B cell (primary cell): ENCODE measurements around the gene BBOX1. TPM values are rescaled to one million over a fixed set of nuclear protein-coding genes. Genes with fewer than 3 reads are reported as not detected.

ENCODE experiments used
- ATAC-seq: fragments of 200-7000 bp; cut with Tn5 transposase; one replicate; pipeline ENCODE4 v1.10.0; 2021; ENCODE audit warnings: low read depth, mild to moderate bottlenecking, moderate number of reproducible peaks, moderate library complexity
- CTCF ChIA-PET: fragments of 350-600 bp; sonication (Branson Sonifier 250); formaldehyde crosslinking; loops from one replicate; lab custom pipeline; 2021; ENCODE audit warnings: antibody characterized with exemption, inconsistent platforms; lab: Charles Lee
- POLR2A ChIA-PET: fragments of 350-600 bp; sonication (Branson Sonifier 250); formaldehyde crosslinking; loops from one replicate; lab custom pipeline; 2021; ENCODE audit warnings: antibody characterized with exemption; lab: Charles Lee
- DNase-seq: peaks from one replicate; pipeline ENCODE4 v3.0.0; 2013
- H2AFZ ChIP-seq: 2 replicates; pipeline ENCODE4 v1.6.1; 2012; ENCODE audit warnings: mild to moderate bottlenecking, low read depth, low read length; ENCODE audit not compliant: insufficient read depth, poor library complexity, severe bottlenecking
- H3K27ac ChIP-seq, 2 donors: 1 replicate in 1 of 2; 2 replicates in 1 of 2; pipeline ENCODE4 v1.5.1; 2012 to 2013; ENCODE audit warnings: low read length in 2 of 2, mild to moderate bottlenecking in 2 of 2, moderate library complexity in 1 of 2
- H3K27me3 ChIP-seq, 4 experiments: fragments of 200-600 bp in 1 of 4; sonication (generic) in 1 of 4; replicated peaks in 1 of 4; 1 replicate in 2 of 4; 2 replicates in 2 of 4; pipeline versions ENCODE4 v1.6.1 to v1.7.0; 2013 to 2016; ENCODE audit warnings: low read length in 3 of 4, mild to moderate bottlenecking in 2 of 4, mixed read lengths in 1 of 4, moderate library complexity in 1 of 4; ENCODE audit not compliant: insufficient read depth in 4 of 4, control insufficient read depth in 3 of 4; ENCODE audit errors: control extremely low read depth in 1 of 4
- H3K36me3 ChIP-seq, 2 experiments: replicated peaks in 1 of 2; 1 replicate in 1 of 2; 2 replicates in 1 of 2; pipeline versions ENCODE4 v1.6.1 to v1.7.1; 2013; ENCODE audit warnings: low read length in 1 of 2; ENCODE audit not compliant: insufficient read depth in 2 of 2, control insufficient read depth in 1 of 2; ENCODE audit errors: control extremely low read depth in 1 of 2, extremely low read depth in 1 of 2
- H3K4me1 ChIP-seq, 2 donors: fragments of 200-600 bp in 1 of 2; sonication (generic) in 1 of 2; 1 replicate in 1 of 2; 2 replicates in 1 of 2; pipeline versions ENCODE4 v1.5.1 to v1.6.1; 2013 to 2017; ENCODE audit warnings: low read length in 2 of 2; ENCODE audit not compliant: control insufficient read depth in 2 of 2, insufficient read depth in 2 of 2
- H3K4me2 ChIP-seq: replicated peaks from 2 replicates; pipeline ENCODE3; 2012; ENCODE audit warnings: mild to moderate bottlenecking, low read depth, low read length; ENCODE audit not compliant: poor library complexity, severe bottlenecking
- H3K4me3 ChIP-seq, 5 experiments: fragments of 200-600 bp in 1 of 5; sonication (generic) in 1 of 5; 1 replicate in 3 of 5; 2 replicates in 2 of 5; pipeline versions ENCODE4 v1.5.1 to v1.7.0; 2011 to 2016; ENCODE audit warnings: low read length in 4 of 5, mild to moderate bottlenecking in 4 of 5, low read depth in 2 of 5, control low read depth in 1 of 5, moderate library complexity in 1 of 5; ENCODE audit not compliant: insufficient read depth in 1 of 5; ENCODE audit errors: control extremely low read depth in 1 of 5, extremely low read depth in 1 of 5
- H3K79me2 ChIP-seq: fragments of 200-600 bp; sonication (generic); one replicate; pipeline ENCODE4 v1.6.0; 2016; ENCODE audit warnings: low read length; ENCODE audit not compliant: control insufficient read depth, insufficient read depth
- H3K9ac ChIP-seq: fragments of 200-600 bp; sonication (generic); 2 replicates; pipeline ENCODE4 v1.6.1; 2017; ENCODE audit warnings: mild to moderate bottlenecking, low read length, moderate library complexity
- H3K9me3 ChIP-seq, 3 donors: one replicate each; pipeline versions ENCODE4 v1.6.1 to v1.7.1; 2013; ENCODE audit warnings: low read length in 2 of 3; ENCODE audit not compliant: control insufficient read depth in 2 of 3, insufficient read depth in 1 of 3; ENCODE audit errors: control extremely low read depth in 1 of 3
- H4K20me1 ChIP-seq: 2 replicates; pipeline ENCODE4 v1.6.0; 2012; ENCODE audit warnings: mild to moderate bottlenecking, low read length; ENCODE audit not compliant: insufficient read depth, control insufficient read depth, poor library complexity, severe bottlenecking
- H3K27ac Mint-ChIP-seq: one replicate; pipeline ENCODE4 v1.8.0; 2021; ENCODE audit warnings: mixed read lengths
- H3K27me3 Mint-ChIP-seq: one replicate; pipeline ENCODE4 v1.8.0; 2021; ENCODE audit warnings: mixed read lengths
- H3K4me1 Mint-ChIP-seq: one replicate; pipeline ENCODE4 v1.8.0; 2021; ENCODE audit warnings: mixed read lengths
- H3K4me3 Mint-ChIP-seq: one replicate; pipeline ENCODE4 v1.8.0; 2021; ENCODE audit warnings: mixed read lengths
- H3K9me3 Mint-ChIP-seq: one replicate; pipeline ENCODE4 v1.8.0; 2022; ENCODE audit warnings: mixed read lengths; ENCODE audit not compliant: insufficient read depth
- CTCF ChIP-seq: fragments of 200-600 bp; IDR thresholded peaks from one replicate; pipeline ENCODE4 v1.8.0; 2022; ENCODE audit warnings: antibody characterized with exemption, mild to moderate bottlenecking
- EZH2 ChIP-seq: IDR thresholded peaks from 2 replicates; pipeline ENCODE4 v1.6.1; 2012; ENCODE audit warnings: borderline replicate concordance, low read depth, mild to moderate bottlenecking, moderate library complexity, low read length; ENCODE audit not compliant: insufficient read depth, poor library complexity, severe bottlenecking
- WGBS: methylation state at CpG from one replicate; pipeline ENCODE4 v1.1.5; 2013; ENCODE audit warnings: missing lambda C conversion rate; ENCODE audit not compliant: insufficient coverage; 5-methylcytosine and 5-hydroxymethylcytosine counted together
- intact Hi-C: fragments of 100-400 bp; cut with micrococcal nuclease; formaldehyde crosslinking; loops from one replicate; pipeline ENCODE4 v1.10.0; 2022
- polyA plus RNA-seq: library from polyadenylated mRNA; depleted of rRNA; stranded (reverse); fragments of >200 nt; gene quantifications from 2 replicates; pipeline ENCODE4 v1.2.3, GENCODE V29; 2012
- total RNA-seq, 2 donors: library from RNA; stranded (reverse); fragments of 120-200 nt in 1 of 2; gene quantifications; 1 replicate in 1 of 2; 2 replicates in 1 of 2; pipeline versions ENCODE4 v1.2.3 to v1.2.4, GENCODE V29; 2013 to 2022

Gene BBOX1
- total and polyA plus RNA-seq, 2 donors (not counting 1 experiment from before 2014, with no cell fraction given) = not detected

- Mint-ChIP-seq H3K27ac (no peak overlapping the region), H3K4me1 (no peaks in the 10 kb centered on the region), H3K4me3 (no peak overlapping the region), H3K9me3 (no peaks in the 10 kb centered on the region), H3K27me3 (no peaks in the 10 kb centered on the region)
- H3K27me3 ChIP-seq = no peaks in the 10 kb centered on the region
- H4K20me1 ChIP-seq = no peaks in the 10 kb centered on the region
- H2AFZ ChIP-seq = no peak overlapping the region
- H3K9ac ChIP-seq = no peak overlapping the region
- no peaks in the 10 kb centered on the region for H3K9me3 ChIP-seq
- H3K27ac ChIP-seq = no peak overlapping the region
- intact Hi-C loops = no loop called here
- no peaks in the 10 kb centered on the region for H3K36me3 ChIP-seq
- no peaks in the 10 kb centered on the region for H3K79me2 ChIP-seq
- no peak for ATAC-seq
- no peaks in the 10 kb centered on the region for H3K4me1 ChIP-seq
- TF ChIP-seq CTCF = no peak
- TF ChIP-seq EZH2 = no peak
- ChIA-PET POLR2A (no interaction called here), CTCF (no interaction called here)
- no peak for DNase-seq
- no peak overlapping the region for H3K4me2 ChIP-seq
- H3K4me3 ChIP-seq = no peak overlapping the region
Measured at GRCh38 chr11:27148506-27148905, 107.9 kb downstream of the BBOX1 start.

- Histone ChIP-seq H2AFZ (no peak overlapping the region), H3K4me3 (no peak overlapping the region), H3K9ac (no peak overlapping the region), H3K27ac (no peak overlapping the region), H3K79me2 (no peaks in the 10 kb centered on the region), H3K4me2 (no peak overlapping the region), H3K27me3 (no peaks in the 10 kb centered on the region), H4K20me1 (no peaks in the 10 kb centered on the region), H3K4me1 (no peaks in the 10 kb centered on the region), H3K9me3 (no peaks in the 10 kb centered on the region), H3K36me3 (no peaks in the 10 kb centered on the region)
- ChIA-PET POLR2A (no interaction called here), CTCF (no interaction called here)
- DNase-seq (no peak), ATAC-seq (no peak)
- no peaks in the 10 kb centered on the region for H3K4me1 Mint-ChIP-seq
- H3K27me3 Mint-ChIP-seq = no peaks in the 10 kb centered on the region
- H3K27ac Mint-ChIP-seq = no peak overlapping the region
- H3K4me3 Mint-ChIP-seq = no peak overlapping the region
- TF ChIP-seq EZH2 (no peak), CTCF (no peak)
- intact Hi-C loops = no loop called here
- H3K9me3 Mint-ChIP-seq = no peaks in the 10 kb centered on the region
- 100% methylated on average over 2 of the region's 2 CpGs for WGBS
Measured at GRCh38 chr11:27150098-27150497, 109.5 kb downstream of the BBOX1 start.
